Tibial nerve (tissue), 4 donors: Measurements from ENCODE around the gene BAD. TPM values are rescaled to one million over a fixed set of nuclear protein-coding genes. Genes with fewer than 3 reads are reported as not detected.

Experiments
- DNase-seq, 2 donors: peaks; one replicate each; pipeline ENCODE4 v3.0.0-alpha.2; 2019; ENCODE audit warnings: low spot score in 2 of 2
- H3K27ac ChIP-seq, 4 donors: fragments of 200-600 bp; sonication (generic) in 3 of 4; one replicate each; pipeline ENCODE4 v1.5.1; 2017 to 2019; ENCODE audit warnings: mild to moderate bottlenecking in 1 of 4
- H3K27me3 ChIP-seq, 2 donors: fragments of 200-600 bp; sonication (generic) in 1 of 2; one replicate each; pipeline versions ENCODE4 v1.5.1 to v1.6.0; 2017 to 2019
- H3K36me3 ChIP-seq, 3 donors: fragments of 200-600 bp; sonication (generic); one replicate each; pipeline ENCODE4 v1.5.1; 2018 to 2019
- H3K4me1 ChIP-seq, 4 donors: fragments of 200-600 bp; sonication (generic) in 3 of 4; one replicate each; pipeline ENCODE4 v1.5.1; 2017 to 2019
- H3K4me3 ChIP-seq, 4 donors: fragments of 200-600 bp; sonication (generic) in 3 of 4; one replicate each; pipeline ENCODE4 v1.5.1; 2017 to 2019; ENCODE audit warnings: mild to moderate bottlenecking in 1 of 4, moderate library complexity in 1 of 4
- H3K9me3 ChIP-seq, 4 donors: fragments of 200-600 bp; sonication (generic) in 3 of 4; one replicate each; pipeline ENCODE4 v1.5.1; 2017 to 2019
- CTCF ChIP-seq, 5 experiments: fragments of 200-600 bp in 3 of 5; fragments of 450-650 bp in 2 of 5; sonication (generic) in 3 of 5; IDR thresholded peaks; one replicate each; pipeline ENCODE4 v1.5.1; 2016 to 2019; ENCODE audit warnings: antibody characterized with exemption in 5 of 5, mild to moderate bottlenecking in 3 of 5, moderate library complexity in 2 of 5
- EP300 ChIP-seq, 2 donors: sonication (generic); formaldehyde crosslinking; IDR thresholded peaks; one replicate each; pipeline ENCODE4 v1.6.1; 2017; ENCODE audit warnings: antibody characterized with exemption in 2 of 2, mild to moderate bottlenecking in 1 of 2
- POLR2A ChIP-seq, 2 donors: fragments of 450-650 bp; IDR thresholded peaks; one replicate each; pipeline ENCODE4 v1.6.1; 2017; ENCODE audit warnings: antibody characterized with exemption in 2 of 2, mild to moderate bottlenecking in 2 of 2, moderate library complexity in 2 of 2
- whole genome bisulfite sequencing, 2 donors: methylation state at CpG; one replicate each; pipeline ENCODE4 v1.1.5; 2018; 5-methylcytosine and 5-hydroxymethylcytosine counted together
- total RNA-seq, 4 donors: library from RNA; depleted of rRNA; stranded (reverse); fragments of >200 nt; gene quantifications; one replicate each; pipeline ENCODE4 v1.1.0, GENCODE V29; 2016

BAD gene
- total RNA-seq, 4 donors from 2014 or later = 110 to 143 (median 124) TPM

GRCh38 chr11:64263947-64264317, 20.5 kb downstream of the BAD start:
- Histone ChIP-seq H3K27ac (no peak overlapping the region), H3K36me3 (peaks cover 0 to 82% (median 3%) of the 10 kb centered on the region in 3 donors), H3K9me3 (no peaks in the 10 kb centered on the region), H3K27me3 (no peaks in the 10 kb centered on the region), H3K4me1 (peaks cover 0 to 23% (median 20%) of the 10 kb centered on the region in 4 donors), H3K4me3 (no peak overlapping the region)
- TF ChIP-seq EP300 (IDR thresholded peaks at IDR 0.05) (no peak), POLR2A (IDR thresholded peaks at IDR 0.05) (no peak), CTCF (IDR thresholded peaks at IDR 0.05) (no peak)
- 79 to 87% methylated on average over 8 of the region's 8 CpGs for WGBS, 2 donors
- DNase-seq = no peak

- WGBS, 2 donors = 69 to 72% methylated on average over 16 to 28 of the region's 29 CpGs
- H3K36me3 ChIP-seq = peaks cover 0 to 89% (median 6%) of the 10 kb centered on the region in 3 donors
These were observed 21.2 kb downstream of the BAD start for GRCh38 chr11:64263021-64263946.

GRCh38 chr11:64262271-64263002, 22.0 kb downstream of the BAD start:
- peaks cover 0 to 8% (median 5%) of the 10 kb centered on the region in 4 donors for H3K4me1 ChIP-seq
- no peak overlapping the region for H3K4me3 ChIP-seq
- TF ChIP-seq POLR2A (IDR thresholded peaks at IDR 0.05) = no peak
- TF ChIP-seq CTCF (IDR thresholded peaks at IDR 0.05) = no peak
- no peak for TF ChIP-seq EP300 (IDR thresholded peaks at IDR 0.05)
- DNase-seq = no peak
- no peaks in the 10 kb centered on the region for H3K27me3 ChIP-seq
- no peaks in the 10 kb centered on the region for H3K9me3 ChIP-seq
- H3K36me3 ChIP-seq = peaks cover 0 to 97% (median 6%) of the 10 kb centered on the region in 3 donors
- no peak overlapping the region for H3K27ac ChIP-seq
- WGBS, 2 donors = 91 to 92% methylated on average over 34 to 36 of the region's 42 CpGs

More at GRCh38 chr11:64263021-64263946, 21.2 kb downstream of the BAD start:
- no peaks in the 10 kb centered on the region for H3K9me3 ChIP-seq
- H3K27ac ChIP-seq = no peak overlapping the region
- no peak overlapping the region for H3K4me3 ChIP-seq
- DNase-seq = no peak
- TF ChIP-seq CTCF (IDR thresholded peaks at IDR 0.05) (no peak), POLR2A (IDR thresholded peaks at IDR 0.05) (no peak), EP300 (IDR thresholded peaks at IDR 0.05) (no peak)
- no peaks in the 10 kb centered on the region for H3K27me3 ChIP-seq
- peaks cover 0 to 17% (median 13%) of the 10 kb centered on the region in 4 donors for H3K4me1 ChIP-seq

GRCh38 chr11:64261556-64262080, 22.8 kb downstream of the BAD start:
- H3K27me3 ChIP-seq = no peaks in the 10 kb centered on the region
- H3K27ac ChIP-seq = no peak overlapping the region
- DNase-seq = no peak
- no peak overlapping the region for H3K4me3 ChIP-seq
- H3K4me1 ChIP-seq = no peaks in the 10 kb centered on the region
- H3K9me3 ChIP-seq = no peaks in the 10 kb centered on the region
- TF ChIP-seq EP300 (IDR thresholded peaks at IDR 0.05) = no peak
- WGBS, 2 donors = 90 to 92% methylated on average over 15 to 17 of the region's 18 CpGs
- H3K36me3 ChIP-seq = peaks cover 0 to 98% (median 6%) of the 10 kb centered on the region in 3 donors

GRCh38 chr11:64260147-64260708, 24.2 kb downstream of the BAD start:
- WGBS, 2 donors = 89 to 95% methylated on average over 6 of the region's 6 CpGs
- Histone ChIP-seq H3K4me3 (no peak overlapping the region), H3K4me1 (no peaks in the 10 kb centered on the region), H3K9me3 (no peaks in the 10 kb centered on the region), H3K27ac (no peak overlapping the region), H3K27me3 (no peaks in the 10 kb centered on the region), H3K36me3 (peaks cover 0 to 98% (median 6%) of the 10 kb centered on the region in 3 donors)
- DNase-seq = no peak
- no peak for TF ChIP-seq POLR2A (IDR thresholded peaks at IDR 0.05)
- TF ChIP-seq EP300 (IDR thresholded peaks at IDR 0.05) = no peak
- TF ChIP-seq CTCF (IDR thresholded peaks at IDR 0.05) = no peak
